GM19372 (cell line): Measurements from ENCODE around the gene TMEM171.

Source experiments
- ATAC-seq: cut with Tn5 transposase; IDR thresholded peaks from one replicate; pipeline ENCODE4 v1.9.1; 2021; ENCODE audit warnings: mild to moderate bottlenecking, low read depth, moderate library complexity; ENCODE audit not compliant: unreplicated experiment

TMEM171 gene, protein sequence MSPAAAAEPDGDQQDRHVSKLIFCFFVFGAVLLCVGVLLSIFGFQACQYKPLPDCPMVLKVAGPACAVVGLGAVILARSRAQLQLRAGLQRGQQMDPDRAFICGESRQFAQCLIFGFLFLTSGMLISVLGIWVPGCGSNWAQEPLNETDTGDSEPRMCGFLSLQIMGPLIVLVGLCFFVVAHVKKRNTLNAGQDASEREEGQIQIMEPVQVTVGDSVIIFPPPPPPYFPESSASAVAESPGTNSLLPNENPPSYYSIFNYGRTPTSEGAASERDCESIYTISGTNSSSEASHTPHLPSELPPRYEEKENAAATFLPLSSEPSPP

DNA sequence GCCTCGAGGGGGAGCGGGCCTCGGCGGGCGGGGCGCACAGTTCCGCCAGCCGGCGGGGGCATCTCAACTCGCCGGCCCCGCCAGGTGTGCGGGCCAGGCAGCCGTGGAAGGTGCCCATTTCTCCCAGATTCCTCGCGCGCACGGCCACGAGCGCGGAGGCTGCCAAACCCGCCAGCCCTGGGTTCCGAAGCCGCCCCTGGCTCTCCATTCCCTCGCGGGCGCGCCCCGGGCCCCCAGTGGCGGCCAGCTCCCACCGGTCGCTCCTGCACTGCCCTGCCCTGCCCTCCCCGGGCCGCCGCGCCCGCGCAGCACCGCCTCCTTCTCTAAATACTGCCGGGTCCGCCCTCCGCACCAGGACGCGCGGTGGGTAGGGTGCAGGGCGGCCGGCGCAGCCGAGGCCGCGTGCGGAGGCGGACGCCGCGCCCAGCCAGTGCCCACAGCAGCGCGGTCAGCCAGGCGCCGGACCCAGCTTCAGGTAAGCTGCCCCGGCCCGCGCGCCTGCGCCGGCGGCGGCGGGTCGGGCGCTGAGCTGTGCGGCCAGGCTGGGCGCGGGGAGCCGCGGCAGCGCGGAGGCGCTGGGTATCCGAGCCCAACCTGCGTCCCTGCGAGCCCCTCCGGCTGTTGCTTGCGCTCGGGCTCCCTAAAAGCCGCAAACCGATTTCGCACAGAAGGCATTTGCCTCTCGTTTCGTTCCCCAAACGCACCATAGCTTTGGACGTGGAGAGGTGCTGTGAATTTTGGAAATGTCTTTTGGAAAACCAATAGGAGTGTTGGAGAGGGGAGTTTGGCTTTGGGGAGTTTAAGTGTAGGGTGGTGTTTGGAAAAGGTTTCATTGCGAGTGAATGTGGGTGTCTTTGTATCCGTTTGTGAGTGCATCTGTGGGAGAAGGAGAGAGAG is at the start of gene TMEM171:
Gene TMEM171, plus strand, starts transcription at position 354 of the 897 bp plus-strand sequence. CDS start 2,799 bp downstream, outside the sequence.
- ATAC-seq = no peak

DNA sequence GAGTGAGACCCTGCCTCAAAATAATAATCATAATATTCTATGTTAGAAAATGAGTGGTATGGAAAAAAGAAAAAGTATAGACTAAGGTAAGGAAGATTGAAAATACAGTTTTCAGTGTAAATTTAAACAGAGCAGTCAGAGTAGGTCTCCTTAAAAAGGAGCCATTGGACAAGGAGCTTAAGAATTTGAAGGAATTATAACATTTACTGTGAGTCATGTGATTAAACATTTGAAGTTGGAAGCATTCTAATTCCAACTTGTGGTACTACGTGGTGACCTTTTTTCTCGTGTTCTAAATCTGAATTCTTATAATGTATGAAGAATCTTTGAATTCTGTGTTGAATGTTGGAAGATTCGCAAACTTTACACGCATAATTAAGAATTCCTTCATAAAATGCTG is 39.3 kb upstream of the TMEM171 start:
- ATAC-seq = no peak

DNA sequence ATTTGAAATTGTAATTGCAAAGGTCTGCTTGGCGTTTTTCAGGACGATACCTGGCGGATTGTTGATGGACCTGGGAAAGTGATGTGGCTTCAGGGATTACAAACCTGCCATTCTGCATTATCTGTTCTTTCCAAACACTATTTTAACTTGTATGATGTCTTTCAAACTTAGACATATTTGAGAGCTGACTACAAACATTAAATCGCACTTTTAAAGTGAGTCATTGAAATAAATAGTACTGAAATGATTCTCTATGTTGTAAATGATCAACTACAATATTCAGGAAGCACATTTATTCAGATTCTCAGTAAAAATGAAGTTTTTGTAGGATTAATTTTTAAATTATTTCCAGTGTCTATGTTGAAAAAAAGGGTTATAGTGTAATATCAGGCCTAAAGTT is 32.3 kb upstream of the TMEM171 start:
- no peak for ATAC-seq

DNA sequence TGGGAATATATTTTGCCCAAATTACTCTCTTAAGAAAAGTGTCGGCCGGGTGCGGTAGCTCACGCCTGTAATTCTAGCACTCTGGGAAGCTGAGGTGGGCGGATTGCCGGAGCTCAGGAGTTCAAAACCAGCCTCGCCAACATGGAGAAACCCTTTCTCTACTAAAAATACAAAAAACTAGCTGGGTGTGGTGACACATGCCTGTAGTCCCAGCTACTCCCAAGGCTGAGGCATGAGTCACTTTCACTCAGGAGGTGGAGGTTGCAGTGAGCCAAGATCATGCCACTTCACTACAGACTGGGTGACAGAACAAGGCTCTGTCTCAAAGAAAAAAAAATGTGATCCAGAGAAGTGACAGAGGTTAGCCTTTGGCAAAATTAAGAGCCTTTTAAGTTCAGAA is 26.4 kb upstream of the TMEM171 start:
- ATAC-seq = no peak

DNA sequence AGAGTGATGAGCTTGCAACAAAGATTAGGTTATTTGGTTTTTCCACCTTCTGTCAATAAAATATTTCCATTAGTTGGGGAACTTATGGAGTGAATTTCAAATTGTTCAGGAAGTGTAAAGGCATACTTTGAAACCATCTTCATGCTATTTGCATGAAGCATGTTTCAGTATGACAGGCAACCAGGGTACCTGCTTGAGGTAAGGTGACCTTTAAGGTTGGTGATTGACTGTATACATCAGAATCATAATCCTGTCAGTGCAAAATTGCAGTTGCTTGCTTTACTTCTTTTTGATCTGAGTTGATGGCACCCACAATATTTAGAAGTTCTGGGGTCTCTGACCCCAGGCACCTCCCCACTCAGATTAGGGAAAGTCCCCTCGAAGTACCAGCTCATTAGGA is 26.0 kb upstream of the TMEM171 start:
- no peak for ATAC-seq

DNA sequence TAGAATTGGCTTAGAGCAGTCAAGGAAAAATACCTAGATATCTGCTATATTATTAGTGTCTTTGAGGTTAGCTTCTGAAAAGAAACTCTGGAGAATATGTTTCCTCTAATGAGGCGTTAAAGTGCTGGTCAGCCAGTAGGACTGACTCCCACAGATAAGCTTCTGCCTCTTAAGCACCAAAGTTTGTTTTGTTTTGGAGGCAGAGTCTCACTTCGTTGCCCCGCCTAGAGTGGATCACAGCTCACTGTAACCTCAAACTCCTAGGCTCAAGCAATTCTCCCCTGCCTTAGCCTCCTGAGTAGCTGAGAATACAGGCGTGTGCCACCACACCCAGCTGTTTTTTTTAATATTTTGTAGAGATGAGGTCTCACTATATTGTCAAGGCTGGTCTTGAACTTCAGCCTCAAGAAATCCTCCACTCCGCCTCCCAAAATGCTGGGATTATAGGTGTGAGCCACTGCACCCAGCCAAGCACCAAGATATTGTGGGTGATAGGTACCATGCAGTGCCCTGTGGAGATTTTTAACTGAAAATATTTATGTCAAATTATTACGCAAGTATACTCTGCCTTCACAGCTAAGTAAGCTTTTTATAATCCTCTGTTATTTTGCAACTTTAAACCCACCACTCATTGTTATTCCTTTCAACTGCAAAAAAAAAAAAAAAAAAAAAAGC is 24.7 kb upstream of the TMEM171 start:
- no peak for ATAC-seq

DNA sequence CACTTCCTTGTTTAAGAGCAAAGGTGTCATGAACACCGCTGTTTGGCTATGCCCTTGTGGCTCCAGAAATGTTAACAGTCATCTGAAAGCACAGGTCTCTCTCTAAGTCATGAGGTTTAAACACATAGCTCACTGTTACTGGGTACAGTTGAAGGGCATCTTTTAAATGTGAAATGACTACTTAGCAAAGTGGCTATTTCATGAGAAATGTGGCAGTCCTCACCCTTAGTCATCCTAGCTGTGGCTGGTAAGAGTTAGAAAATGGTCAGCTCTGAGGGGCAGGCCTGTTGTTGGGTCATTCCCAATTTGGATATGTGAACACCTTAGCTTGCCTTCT is 24.2 kb upstream of the TMEM171 start:
- ATAC-seq = no peak

DNA sequence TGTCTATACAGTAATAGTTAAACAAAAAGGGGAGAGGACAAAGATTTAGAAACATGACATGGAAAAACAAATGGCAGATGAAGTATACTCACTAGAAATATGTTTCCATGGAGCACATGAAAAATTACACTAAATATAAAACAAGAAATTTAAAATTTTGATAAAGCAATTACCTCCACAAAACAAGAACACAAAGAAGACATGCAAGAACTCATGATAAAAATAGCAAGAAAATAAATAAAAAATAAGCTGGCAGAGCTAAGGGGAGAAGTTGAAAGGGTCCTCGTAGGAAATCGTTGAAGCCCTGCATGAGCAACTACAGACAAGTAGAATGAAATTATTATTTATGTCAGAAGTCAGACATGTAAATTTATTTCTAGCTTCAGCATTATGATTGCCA is 22.6 kb upstream of the TMEM171 start:
- no peak for ATAC-seq

DNA sequence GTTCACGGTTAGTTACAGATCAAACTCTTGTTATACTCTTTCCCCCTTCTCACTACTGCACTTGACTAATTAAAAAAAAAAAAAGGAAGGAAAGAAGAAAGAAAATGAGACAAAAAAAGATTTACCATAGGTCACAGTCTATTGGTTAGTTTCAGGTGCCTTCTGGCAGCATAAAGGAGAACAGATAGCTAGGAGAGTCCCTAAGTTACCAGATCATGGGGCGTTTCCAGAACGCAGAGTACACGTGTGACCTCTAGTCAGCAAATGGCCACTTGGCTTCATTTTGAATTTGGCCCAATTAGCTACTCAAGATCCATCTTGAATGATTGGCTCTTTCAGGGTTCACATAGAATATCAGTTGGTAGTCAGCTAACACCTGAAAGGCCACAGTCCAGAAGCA is 20.3 kb upstream of the TMEM171 start:
- ATAC-seq = no peak

DNA sequence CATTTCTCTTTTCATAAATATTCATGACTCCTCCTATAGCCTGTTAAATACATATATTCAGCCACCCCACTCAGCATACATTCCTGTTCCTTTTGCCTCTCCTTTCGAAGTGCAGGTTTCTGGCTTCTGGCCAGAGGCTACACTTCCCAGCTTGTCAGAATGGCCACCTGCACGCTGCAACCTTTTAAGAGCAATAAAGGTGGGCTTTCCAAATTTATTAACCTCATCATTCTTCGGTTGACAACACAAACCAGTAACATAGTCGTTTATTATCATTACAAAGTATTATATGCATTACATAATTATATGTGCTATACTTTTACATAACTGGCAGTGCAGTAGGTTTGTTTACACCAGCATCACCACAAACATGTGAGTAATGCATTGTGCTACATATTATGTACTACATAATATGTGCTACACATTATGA is 16.5 kb upstream of the TMEM171 start:
- ATAC-seq = no peak

DNA sequence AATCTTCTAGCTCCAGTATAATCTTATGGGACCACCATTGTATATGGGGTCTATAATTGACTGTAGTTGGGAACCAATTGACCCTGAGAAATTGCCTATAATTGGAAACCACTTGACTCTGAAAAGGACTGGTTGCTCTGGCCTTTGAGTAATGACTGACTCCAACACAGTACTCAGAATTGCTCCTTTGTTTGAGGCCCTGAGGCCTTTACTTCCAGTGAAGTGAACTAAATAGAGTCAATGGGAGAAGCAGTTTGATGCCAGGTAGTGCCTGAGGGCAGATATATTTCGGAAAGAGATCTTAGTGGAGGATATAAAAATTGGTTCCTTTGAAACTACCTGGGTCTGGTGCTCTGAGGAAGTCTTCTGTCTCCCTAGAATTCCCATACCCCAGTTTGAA is 16.0 kb upstream of the TMEM171 start:
- no peak for ATAC-seq

DNA sequence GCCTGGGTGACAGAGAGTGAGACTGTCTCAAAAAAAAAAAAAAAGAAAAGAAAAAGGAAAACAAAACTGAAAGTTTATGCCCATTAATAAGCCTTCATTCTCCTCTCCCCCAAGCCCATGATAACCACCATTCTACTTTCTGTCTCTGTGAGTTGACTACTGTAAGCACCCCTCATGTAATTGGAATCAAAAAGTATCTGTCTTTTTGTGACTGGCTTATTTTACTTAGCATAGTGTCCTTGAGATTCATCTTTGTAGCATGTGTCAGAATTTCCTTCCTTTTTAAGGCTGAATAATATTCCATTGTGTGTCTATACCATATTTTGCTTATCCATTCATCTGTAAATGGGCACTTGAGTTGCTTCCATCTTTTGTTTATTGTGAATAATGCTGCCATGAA is 14.0 kb upstream of the TMEM171 start:
- no peak for ATAC-seq

DNA sequence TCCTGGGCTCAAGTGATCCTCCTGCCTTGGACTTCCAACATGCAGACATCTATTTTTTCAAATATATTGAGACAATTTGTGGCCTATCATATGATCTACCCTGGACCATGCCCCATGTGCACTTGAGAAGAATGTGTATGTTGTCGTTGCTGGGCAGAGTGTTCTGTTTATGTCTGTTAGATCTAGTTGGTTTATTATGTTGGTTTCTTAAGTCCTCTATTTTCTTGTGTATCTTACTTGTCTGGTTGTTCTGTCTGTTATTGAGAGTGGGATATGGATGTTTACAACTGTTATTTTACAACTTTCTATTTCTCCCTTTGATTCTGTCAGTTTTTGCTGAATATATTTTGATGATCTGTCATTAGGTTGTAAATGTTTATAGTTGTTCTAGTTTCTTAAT is 10.2 kb upstream of the TMEM171 start:
- ATAC-seq = no peak

DNA sequence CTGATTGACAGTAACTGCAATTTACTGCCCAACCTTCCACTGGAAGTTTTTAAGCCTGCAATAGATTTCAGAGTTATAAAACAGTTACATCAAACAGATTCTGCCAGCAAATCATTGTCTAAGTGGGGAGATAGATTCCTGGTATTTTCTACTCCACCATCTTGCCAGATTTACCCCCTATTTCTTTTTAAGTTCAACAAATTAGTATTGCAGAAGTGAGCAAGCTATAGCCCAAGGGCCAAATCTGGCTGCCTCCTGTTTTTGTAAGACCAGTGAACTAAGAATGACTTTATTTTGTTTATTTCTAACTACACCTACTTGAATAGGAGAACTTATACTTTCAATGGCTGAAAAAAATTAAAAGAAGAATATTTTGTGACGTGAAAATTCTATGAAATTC is 8.8 kb upstream of the TMEM171 start:
- no peak for ATAC-seq

DNA sequence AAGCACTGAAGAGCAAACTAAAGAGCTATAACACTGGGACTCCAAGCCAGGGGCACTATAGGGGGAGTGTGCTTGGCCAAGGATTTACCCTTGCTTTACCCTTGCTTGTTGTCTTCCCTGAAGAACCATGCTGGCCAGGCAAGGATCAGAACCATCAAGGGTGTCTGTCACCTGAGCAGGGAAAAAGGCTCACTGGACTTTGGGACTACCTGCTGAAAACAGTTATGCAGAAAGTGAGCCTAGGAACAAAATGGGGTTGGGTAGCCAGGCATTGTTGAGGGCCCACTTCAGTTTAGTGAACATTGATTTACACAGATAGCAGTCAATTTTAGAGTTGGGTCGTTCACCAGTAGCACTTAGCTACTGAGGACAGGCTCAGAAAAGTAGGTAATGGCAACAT is 8.0 kb upstream of the TMEM171 start:
- ATAC-seq = no peak

DNA sequence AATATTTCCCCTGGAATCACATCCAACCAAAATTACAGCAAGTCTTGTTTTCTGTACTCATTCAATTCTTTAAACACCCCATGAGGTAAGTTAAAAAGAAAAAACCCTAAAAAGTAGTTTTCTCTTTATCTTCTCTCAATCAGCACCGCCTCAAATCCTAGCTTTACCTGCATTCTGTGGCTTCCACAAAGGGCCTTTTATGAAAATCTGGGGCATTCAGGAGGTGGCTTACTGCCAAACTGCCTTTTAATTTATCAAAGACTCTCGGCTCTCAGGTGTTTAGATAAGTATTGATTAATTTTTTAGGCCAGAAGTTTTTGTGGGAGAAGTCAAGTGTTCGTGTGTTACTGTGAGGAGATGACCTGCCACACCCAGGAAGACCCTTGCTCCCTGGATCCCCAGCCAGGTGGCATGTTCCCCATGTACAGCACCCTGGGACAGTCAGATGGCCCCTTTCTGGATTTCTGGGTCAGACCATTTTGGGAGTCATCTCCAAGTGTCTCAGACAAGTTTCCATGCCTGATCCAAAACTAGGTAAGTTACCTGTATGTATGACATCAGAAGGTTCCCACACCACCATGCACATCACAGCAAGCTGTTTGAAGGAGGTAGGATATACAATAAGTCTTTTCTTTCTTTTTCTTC is 6.2 kb upstream of the TMEM171 start:
- no peak for ATAC-seq

DNA sequence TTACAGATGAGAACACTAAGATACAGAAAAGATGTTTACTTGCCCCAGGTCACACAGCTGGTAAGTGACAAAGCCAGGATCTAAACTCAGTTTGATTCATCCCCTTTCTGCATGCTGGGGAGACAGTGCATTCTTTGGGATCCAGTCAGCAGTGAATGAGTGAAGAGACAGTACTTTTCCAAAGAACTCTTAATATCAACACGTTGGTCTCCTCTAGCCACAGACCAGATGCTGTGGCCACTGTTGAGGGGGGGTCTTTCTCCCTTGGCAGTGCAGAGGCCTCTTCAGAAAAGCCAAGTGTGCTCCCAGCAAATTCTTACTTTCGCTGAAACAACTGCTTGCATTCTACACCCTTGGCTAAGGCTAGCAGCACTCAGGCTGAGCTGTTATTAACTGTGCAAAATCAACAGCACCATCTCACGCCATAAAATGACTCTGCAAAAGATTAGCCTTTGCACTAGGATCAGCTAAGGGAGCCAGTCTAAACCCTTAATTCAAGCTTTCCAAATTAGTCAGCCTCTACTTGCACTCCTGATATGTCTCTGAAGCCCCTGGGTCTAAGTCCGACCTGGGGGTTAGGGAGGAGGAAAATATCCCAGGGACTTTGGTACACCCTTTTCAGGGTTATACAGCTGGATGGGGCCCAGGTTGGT is 4.8 kb upstream of the TMEM171 start:
- no peak for ATAC-seq

DNA sequence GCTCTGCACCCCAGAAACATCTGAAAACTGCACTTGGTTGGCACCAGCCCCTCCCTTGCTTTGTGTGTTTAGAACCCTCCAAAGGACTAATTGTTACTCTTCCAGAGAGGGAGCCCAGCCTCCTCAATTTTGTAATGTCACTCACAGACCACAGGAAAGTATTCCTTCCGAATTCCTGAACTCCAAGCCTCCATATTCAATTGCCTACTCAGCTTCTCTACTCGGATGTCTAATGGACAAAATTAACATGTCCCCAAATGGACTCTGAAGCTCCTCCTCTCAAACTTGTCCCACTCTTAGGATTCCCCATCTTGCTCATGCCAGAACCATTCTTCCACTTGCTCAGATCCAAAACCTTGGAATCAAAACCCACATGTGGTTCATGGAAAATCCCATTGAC is 3.9 kb upstream of the TMEM171 start:
- no peak for ATAC-seq

DNA sequence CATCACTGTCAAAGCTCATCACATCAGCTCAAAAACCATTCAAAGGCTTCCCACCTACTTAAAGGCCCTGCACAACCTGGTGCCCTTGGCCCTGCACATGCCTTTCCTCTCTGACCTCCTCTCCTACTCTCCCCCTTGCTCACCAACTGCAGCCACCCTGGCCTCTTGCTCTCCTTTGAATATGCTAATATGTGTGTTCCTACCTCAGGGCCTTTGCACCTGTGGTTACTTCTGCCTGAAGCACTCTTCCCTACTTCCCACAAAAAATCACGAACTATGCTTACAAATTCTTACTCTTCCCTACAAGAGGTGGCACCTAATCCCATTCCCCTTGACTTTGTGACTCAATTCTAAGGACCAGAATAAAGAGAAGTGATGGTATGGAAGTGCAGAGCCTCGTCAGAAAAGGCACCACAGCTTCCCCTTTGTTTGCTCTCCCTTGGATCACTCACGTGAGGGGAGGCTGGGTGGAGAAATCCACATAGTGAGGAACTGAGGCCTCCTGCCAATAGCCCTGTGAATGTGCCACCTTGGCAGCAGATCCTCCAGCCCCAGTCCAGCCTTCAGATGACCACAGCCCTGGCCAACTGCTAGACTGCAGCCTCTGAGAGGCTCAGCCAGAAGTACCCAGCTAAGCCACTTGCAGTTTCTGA is 3.2 kb upstream of the TMEM171 start:
- ATAC-seq = no peak

DNA sequence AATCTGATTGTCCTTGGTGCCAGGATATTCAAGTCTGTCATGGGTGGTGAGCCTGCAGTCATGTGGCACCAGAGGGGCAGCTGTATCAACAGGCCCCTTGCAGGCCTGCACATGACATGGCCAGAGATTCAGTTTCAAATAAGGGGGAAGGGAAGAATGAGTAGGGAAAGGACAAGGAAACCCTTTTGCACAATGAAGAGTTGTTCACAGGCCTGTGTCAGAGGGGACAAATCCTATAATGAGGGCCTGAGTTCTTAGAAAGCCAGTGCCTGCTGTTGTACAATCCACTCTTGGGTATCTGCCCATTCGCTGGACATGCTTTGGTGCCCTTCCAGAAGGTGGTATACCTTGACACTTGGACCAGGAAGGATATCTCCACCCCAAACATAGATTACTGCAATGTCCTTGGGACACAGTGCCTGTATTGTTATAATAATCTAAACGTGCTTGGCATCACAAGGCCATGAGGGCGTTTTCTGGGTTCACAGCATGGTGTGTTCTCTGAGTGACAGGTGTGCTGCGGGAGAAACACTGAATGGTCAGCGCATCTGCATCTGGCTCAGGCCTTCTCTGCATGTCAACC is 1.9 kb upstream of the TMEM171 start:
- ATAC-seq = no peak
